Ascending aorta (tissue), 2 donors: ENCODE results near the gene ZNF292. TPM values are rescaled to one million over a fixed set of nuclear protein-coding genes. Genes with fewer than 3 reads are reported as not detected.

Experiments
- DNase-seq, 2 donors: peaks; one replicate each; pipeline ENCODE4 v3.0.0-alpha.2; 2019; ENCODE audit warnings: low spot score in 2 of 2
- H3K27ac ChIP-seq, 2 donors: fragments of 200-600 bp; sonication (generic); one replicate each; pipeline ENCODE4 v1.5.1; 2016 to 2017; ENCODE audit warnings: mild to moderate bottlenecking in 1 of 2
- H3K27me3 ChIP-seq: fragments of 200-600 bp; sonication (generic); one replicate; pipeline ENCODE4 v1.5.1; 2017
- H3K36me3 ChIP-seq, 2 donors: fragments of 200-600 bp; sonication (generic); one replicate each; pipeline ENCODE4 v1.5.1; 2016
- H3K4me1 ChIP-seq, 2 donors: fragments of 200-600 bp; sonication (generic); one replicate each; pipeline ENCODE4 v1.5.1; 2016 to 2017; ENCODE audit warnings: mild to moderate bottlenecking in 1 of 2
- H3K4me3 ChIP-seq, 2 donors: fragments of 200-600 bp; sonication (generic); one replicate each; pipeline ENCODE4 v1.5.1; 2016 to 2017; ENCODE audit warnings: mild to moderate bottlenecking in 1 of 2
- H3K9me3 ChIP-seq, 2 donors: fragments of 200-600 bp; sonication (generic); one replicate each; pipeline ENCODE4 v1.5.1; 2016
- CTCF ChIP-seq, 3 experiments: fragments of 200-600 bp in 2 of 3; fragments of 450-650 bp in 1 of 3; sonication (generic) in 2 of 3; IDR thresholded peaks; one replicate each; pipeline ENCODE4 v1.5.1; 2016 to 2019; ENCODE audit warnings: antibody characterized with exemption in 3 of 3, mild to moderate bottlenecking in 1 of 3, moderate library complexity in 1 of 3
- intact Hi-C: fragments of 100-400 bp; cut with DNase I; formaldehyde crosslinking; loops from one replicate; pipeline ENCODE4 v1.15.1; 2023
- total RNA-seq: library from RNA; depleted of rRNA; stranded (reverse); fragments of >200 nt; gene quantifications from one replicate; pipeline ENCODE4 v1.1.0, GENCODE V29; 2016

ZNF292 gene
- 19.1 TPM for total RNA-seq

GRCh38 chr6:87154993-87155841, at the start of gene ZNF292:
Gene ZNF292, plus strand, starts transcription at chr6:87155565. Its CDS starts 27 bp downstream, at chr6:87155592.
- no peak for TF ChIP-seq CTCF (IDR thresholded peaks at IDR 0.05)
- Histone ChIP-seq H3K9me3 (no peaks in the 10 kb centered on the region), H3K4me3 (peak within 1 kb of the TSS; percentile 80 to 94), H3K27ac (peak within 1 kb of the TSS; percentile 93 to 95), H3K4me1 (peaks cover 0 to 12% of the 10 kb centered on the region in 2 donors), H3K36me3 (no peaks in the 10 kb centered on the region), H3K27me3 (no peaks in the 10 kb centered on the region)
- DNase-seq: peak; percentile 95 to 98
- intact Hi-C loops: loop anchor here (1.0 to 10.0 kb wide), 6 partner anchors 167 to 1477 kb away; partner anchors contain the start of genes AKIRIN2, ORC3, SLC35A1 and SMIM8

- DNase-seq: no peak
- no peaks in the 10 kb centered on the region for H3K4me1 ChIP-seq
- intact Hi-C loops: no loop called here
- H3K27me3 ChIP-seq: no peaks in the 10 kb centered on the region
- TF ChIP-seq CTCF (IDR thresholded peaks at IDR 0.05): no peak
- H3K4me3 ChIP-seq: no peak overlapping the region
- H3K27ac ChIP-seq: no peak overlapping the region
- H3K9me3 ChIP-seq: no peaks in the 10 kb centered on the region
- H3K36me3 ChIP-seq: no peaks in the 10 kb centered on the region
Observed at GRCh38 chr6:87105823-87106222, 49.5 kb upstream of the ZNF292 start.

- no peak overlapping the region for H3K4me3 ChIP-seq
- no peak overlapping the region for H3K27ac ChIP-seq
- intact Hi-C loops: no loop called here
- H3K4me1 ChIP-seq: no peaks in the 10 kb centered on the region
- DNase-seq: no peak
- H3K36me3 ChIP-seq: no peaks in the 10 kb centered on the region
- H3K27me3 ChIP-seq: no peaks in the 10 kb centered on the region
- no peaks in the 10 kb centered on the region for H3K9me3 ChIP-seq
- TF ChIP-seq CTCF (IDR thresholded peaks at IDR 0.05): no peak
Observed at GRCh38 chr6:87110636-87111035, 44.7 kb upstream of the ZNF292 start.

- intact Hi-C loops: no loop called here
- Histone ChIP-seq H3K27me3 (no peaks in the 10 kb centered on the region), H3K4me3 (no peak overlapping the region), H3K36me3 (no peaks in the 10 kb centered on the region), H3K4me1 (no peaks in the 10 kb centered on the region), H3K9me3 (no peaks in the 10 kb centered on the region), H3K27ac (no peak overlapping the region)
- DNase-seq: no peak
- no peak for TF ChIP-seq CTCF (IDR thresholded peaks at IDR 0.05)
Observed at GRCh38 chr6:87115402-87116135, 39.8 kb upstream of the ZNF292 start.

GRCh38 chr6:87116922-87117321, 38.4 kb upstream of the ZNF292 start:
- H3K27me3 ChIP-seq: no peaks in the 10 kb centered on the region
- H3K27ac ChIP-seq: no peak overlapping the region
- H3K36me3 ChIP-seq: no peaks in the 10 kb centered on the region
- TF ChIP-seq CTCF (IDR thresholded peaks at IDR 0.05): no peak
- DNase-seq: no peak
- no peak overlapping the region for H3K4me3 ChIP-seq
- H3K4me1 ChIP-seq: no peaks in the 10 kb centered on the region
- no peaks in the 10 kb centered on the region for H3K9me3 ChIP-seq
- intact Hi-C loops: no loop called here
